Caco-2 (cell line): Measurements from ENCODE around the gene ATXN3. TPM values are rescaled to one million over a fixed set of nuclear protein-coding genes. Genes with fewer than 3 reads are reported as not detected.

Experiments used
- BruUV-seq: library from RNA; stranded (reverse); fragments of 400-500 nt; replicated peaks from 2 replicates; lab custom pipeline; 2021; lab: Mats Ljungman, UMichigan
- CTCF ChIA-PET: fragments of 300-600 bp; sonication (Branson Sonifier 250); formaldehyde crosslinking; loops from one replicate; lab custom pipeline; 2022; ENCODE audit warnings: antibody characterized with exemption; lab: Charles Lee
- POLR2A ChIA-PET: fragments of 300-600 bp; sonication (Branson Sonifier 250); formaldehyde crosslinking; loops from one replicate; lab custom pipeline; 2022; ENCODE audit warnings: antibody characterized with exemption; lab: Charles Lee
- DNase-seq, 2 experiments: peaks; one replicate each; pipeline versions ENCODE4 v3.0.0 to v3.0.0-alpha.2; 2020 to 2022
- H3K27me3 ChIP-seq: replicated peaks from 2 replicates; pipeline ENCODE4 v1.6.0; 2011; ENCODE audit warnings: low read length; ENCODE audit not compliant: control insufficient read depth, insufficient read depth
- H3K36me3 ChIP-seq: 2 replicates; pipeline ENCODE4 v1.5.1; 2011; ENCODE audit warnings: low read length; ENCODE audit not compliant: control insufficient read depth, insufficient read depth
- H3K4me1 ChIP-seq: fragments of 250-450 bp; sonication (Bioruptor Pico); 2 replicates; pipeline ENCODE4 v1.5.1; 2020; ENCODE audit warnings: mild to moderate bottlenecking
- H3K4me3 ChIP-seq: 2 replicates; pipeline ENCODE4 v1.5.1; 2011; ENCODE audit warnings: low read depth, mild to moderate bottlenecking, control low read depth, low read length
- H3K9me3 ChIP-seq: fragments of 250-450 bp; sonication (Bioruptor Pico); 2 replicates; pipeline ENCODE4 v1.5.1; 2020; ENCODE audit warnings: mild to moderate bottlenecking, moderate library complexity
- H3K27ac Mint-ChIP-seq: one replicate; pipeline ENCODE4 v1.8.0; 2022; ENCODE audit warnings: mixed read lengths; ENCODE audit not compliant: unreplicated experiment
- H3K27me3 Mint-ChIP-seq: one replicate; pipeline ENCODE4 v1.8.0; 2022; ENCODE audit warnings: mixed read lengths; ENCODE audit not compliant: insufficient read depth, unreplicated experiment
- H3K36me3 Mint-ChIP-seq: one replicate; pipeline ENCODE4 v1.8.0; 2022; ENCODE audit warnings: mild to moderate bottlenecking, mixed read lengths; ENCODE audit not compliant: insufficient read depth, unreplicated experiment
- H3K4me1 Mint-ChIP-seq: one replicate; pipeline ENCODE4 v1.8.0; 2022; ENCODE audit warnings: low read depth, mixed read lengths; ENCODE audit not compliant: unreplicated experiment
- H3K4me3 Mint-ChIP-seq: one replicate; pipeline ENCODE4 v1.8.0; 2022; ENCODE audit warnings: mild to moderate bottlenecking, moderate library complexity, mixed read lengths; ENCODE audit not compliant: unreplicated experiment
- H3K9me3 Mint-ChIP-seq: one replicate; pipeline ENCODE4 v1.8.0; 2022; ENCODE audit warnings: mixed read lengths; ENCODE audit not compliant: unreplicated experiment
- intact Hi-C: fragments of 100-400 bp; cut with micrococcal nuclease; formaldehyde crosslinking; loops from one replicate; pipeline ENCODE4 v1.10.0; 2022; ENCODE audit not compliant: unreplicated experiment
- total RNA-seq: library from RNA; stranded (reverse); gene quantifications from 2 replicates; pipeline ENCODE4 v1.2.3, GENCODE V29; 2022
- TF ChIP-seq, protein P1 (sequence below), 2 experiments: fragments of 200-600 bp in 1 of 2; IDR thresholded peaks; 1 replicate in 1 of 2; 2 replicates in 1 of 2; pipeline versions ENCODE4 v1.5.1 to v1.8.0; 2011 to 2022; ENCODE audit warnings: antibody characterized with exemption in 1 of 2, control low read depth in 1 of 2, inconsistent platforms in 1 of 2, low read depth in 1 of 2, low read length in 1 of 2, mild to moderate bottlenecking in 1 of 2, moderate library complexity in 1 of 2; ENCODE audit not compliant: insufficient read depth in 1 of 2, severe bottlenecking in 1 of 2, unreplicated experiment in 1 of 2

Gene ATXN3
- total RNA-seq, 1 experiment from 2014 or later = 29.3 TPM

DNA sequence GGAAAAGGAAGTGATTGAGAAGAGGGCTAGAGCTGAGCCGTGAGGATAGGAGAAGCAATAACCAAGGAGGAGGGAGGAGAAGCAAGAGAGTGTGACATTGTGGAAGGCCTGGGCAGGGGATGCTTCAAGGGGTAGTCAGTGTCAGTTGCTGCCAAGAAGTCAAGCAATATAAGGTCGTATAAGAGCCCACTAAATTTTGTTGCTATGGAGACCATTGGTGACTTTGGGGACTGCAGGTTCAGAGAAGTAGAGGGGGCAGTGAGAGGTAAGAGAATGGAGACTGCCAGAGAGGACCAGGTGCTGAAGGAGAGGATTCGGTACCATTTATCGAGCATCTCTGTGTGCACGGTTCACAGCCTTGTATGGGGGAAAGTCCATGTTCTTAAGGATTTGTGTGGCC is 3.1 kb upstream of the ATXN3 start:
- peaks cover 5% of the 10 kb centered on the region for H3K36me3 Mint-ChIP-seq
- DNase-seq = no peak
- Histone ChIP-seq H3K9me3 (no peaks in the 10 kb centered on the region), H3K36me3 (no peaks in the 10 kb centered on the region), H3K27me3 (no peaks in the 10 kb centered on the region), H3K4me1 (no peaks in the 10 kb centered on the region; the same call in 1 of the 2 replicates), H3K4me3 (no peak overlapping the region)
- TF ChIP-seq, protein P1, sequence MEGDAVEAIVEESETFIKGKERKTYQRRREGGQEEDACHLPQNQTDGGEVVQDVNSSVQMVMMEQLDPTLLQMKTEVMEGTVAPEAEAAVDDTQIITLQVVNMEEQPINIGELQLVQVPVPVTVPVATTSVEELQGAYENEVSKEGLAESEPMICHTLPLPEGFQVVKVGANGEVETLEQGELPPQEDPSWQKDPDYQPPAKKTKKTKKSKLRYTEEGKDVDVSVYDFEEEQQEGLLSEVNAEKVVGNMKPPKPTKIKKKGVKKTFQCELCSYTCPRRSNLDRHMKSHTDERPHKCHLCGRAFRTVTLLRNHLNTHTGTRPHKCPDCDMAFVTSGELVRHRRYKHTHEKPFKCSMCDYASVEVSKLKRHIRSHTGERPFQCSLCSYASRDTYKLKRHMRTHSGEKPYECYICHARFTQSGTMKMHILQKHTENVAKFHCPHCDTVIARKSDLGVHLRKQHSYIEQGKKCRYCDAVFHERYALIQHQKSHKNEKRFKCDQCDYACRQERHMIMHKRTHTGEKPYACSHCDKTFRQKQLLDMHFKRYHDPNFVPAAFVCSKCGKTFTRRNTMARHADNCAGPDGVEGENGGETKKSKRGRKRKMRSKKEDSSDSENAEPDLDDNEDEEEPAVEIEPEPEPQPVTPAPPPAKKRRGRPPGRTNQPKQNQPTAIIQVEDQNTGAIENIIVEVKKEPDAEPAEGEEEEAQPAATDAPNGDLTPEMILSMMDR (IDR thresholded peaks at IDR 0.05; ENCODE audit: insufficient read depth in 1 of 2, low read depth in 1 of 2, low read length in 1 of 2, severe bottlenecking in 1 of 2, unreplicated experiment in 1 of 2) = no peak
- BruUV-seq = no TSS peak
- H3K9me3 Mint-ChIP-seq = no peaks in the 10 kb centered on the region
- H3K27me3 Mint-ChIP-seq = no peaks in the 10 kb centered on the region
- H3K4me1 Mint-ChIP-seq = no peaks in the 10 kb centered on the region
- CTCF ChIA-PET = no interaction called here
- H3K4me3 Mint-ChIP-seq = no peak overlapping the region
- intact Hi-C loops = no loop called here
- POLR2A ChIA-PET = no interaction called here
- no peak overlapping the region for H3K27ac Mint-ChIP-seq

GRCh38 chr14:92108345-92109254 is 2.2 kb upstream of the ATXN3 start:
- POLR2A ChIA-PET = no interaction called here
- H3K4me3 ChIP-seq = no peak overlapping the region
- peaks cover 3% of the 10 kb centered on the region for H3K4me1 ChIP-seq
- no peak for DNase-seq
- peaks cover 5% of the 10 kb centered on the region for H3K36me3 Mint-ChIP-seq
- H3K27me3 ChIP-seq = no peaks in the 10 kb centered on the region
- CTCF ChIA-PET = no interaction called here
- no peak overlapping the region for H3K27ac Mint-ChIP-seq
- BruUV-seq = no TSS peak
- H3K9me3 ChIP-seq = no peaks in the 10 kb centered on the region
- H3K9me3 Mint-ChIP-seq = no peaks in the 10 kb centered on the region
- H3K27me3 Mint-ChIP-seq = no peaks in the 10 kb centered on the region
- no peaks in the 10 kb centered on the region for H3K36me3 ChIP-seq
- no peaks in the 10 kb centered on the region for H3K4me1 Mint-ChIP-seq
- TF ChIP-seq, protein P1 (IDR thresholded peaks at IDR 0.05; ENCODE audit: insufficient read depth in 1 of 2, low read depth in 1 of 2, low read length in 1 of 2, severe bottlenecking in 1 of 2, unreplicated experiment in 1 of 2) = no peak
- intact Hi-C loops = no loop called here
- no peak overlapping the region for H3K4me3 Mint-ChIP-seq

- H3K4me3 Mint-ChIP-seq = peak overlapping the region; percentile 87
- no TSS peak for BruUV-seq
- H3K27me3 Mint-ChIP-seq = no peaks in the 10 kb centered on the region
- H3K36me3 ChIP-seq = no peaks in the 10 kb centered on the region
- TF ChIP-seq, protein P1 (IDR thresholded peaks at IDR 0.05; ENCODE audit: insufficient read depth in 1 of 2, low read depth in 1 of 2, low read length in 1 of 2, severe bottlenecking in 1 of 2, unreplicated experiment in 1 of 2) = no peak
- H3K4me3 ChIP-seq = peak overlapping the region; percentile 59
- peaks cover 5% of the 10 kb centered on the region for H3K36me3 Mint-ChIP-seq
- H3K9me3 ChIP-seq = no peaks in the 10 kb centered on the region
- ChIA-PET CTCF (interaction anchor here (0.8 to 1.7 kb wide), 6 partner anchors 10 to 66 kb away, joined by 3 to 35 read pairs (median 6); partner anchors contain the start of genes CPSF2, NDUFB1 and TRIP11), POLR2A (interaction anchor here (0.6 to 1.8 kb wide), 4 partner anchors 16 to 1009 kb away, joined by 3 to 25 read pairs (median 6); partner anchors contain the start of genes CPSF2, NDUFB1 and TRIP11)
- H3K9me3 Mint-ChIP-seq = no peaks in the 10 kb centered on the region
- intact Hi-C loops = loop anchor here (1.0 kb wide), 1 partner anchor 66 kb away; the partner anchor contains the start of gene TRIP11
- DNase-seq = peak in 1 of 2 experiments; percentile 41
- peaks cover 7% of the 10 kb centered on the region for H3K4me1 Mint-ChIP-seq
- H3K27ac Mint-ChIP-seq = peak overlapping the region; percentile 66
- peaks cover 9% of the 10 kb centered on the region for H3K4me1 ChIP-seq
- H3K27me3 ChIP-seq = no peaks in the 10 kb centered on the region
Observed at GRCh38 chr14:92105893-92106142, 564 bp downstream of the ATXN3 start.
